Stimulated activated CD8-positive, alpha-beta memory T cell treated with anti-CD3 and anti-CD28 coated beads, Interleukin-4, amount 100 ng/mL, for 4 hours (primary cell): Measurements from ENCODE around the gene SMIM38.
"Not testable (repeated sequence)": the region's sequence is repeated elsewhere in the genome, so short reads cannot be mapped to it uniquely, and the experiment has no call there.

Experiments
- DNase-seq, 2 donors: peaks; one replicate each; pipeline ENCODE4 v3.0.0-alpha.2; 2020; ENCODE audit warnings: low read depth in 2 of 2, low spot score in 1 of 2

SMIM38 gene

GRCh38 chr11:69137151-69137844, 18.4 kb upstream of the SMIM38 start:
- DNase-seq = no peak

DNA sequence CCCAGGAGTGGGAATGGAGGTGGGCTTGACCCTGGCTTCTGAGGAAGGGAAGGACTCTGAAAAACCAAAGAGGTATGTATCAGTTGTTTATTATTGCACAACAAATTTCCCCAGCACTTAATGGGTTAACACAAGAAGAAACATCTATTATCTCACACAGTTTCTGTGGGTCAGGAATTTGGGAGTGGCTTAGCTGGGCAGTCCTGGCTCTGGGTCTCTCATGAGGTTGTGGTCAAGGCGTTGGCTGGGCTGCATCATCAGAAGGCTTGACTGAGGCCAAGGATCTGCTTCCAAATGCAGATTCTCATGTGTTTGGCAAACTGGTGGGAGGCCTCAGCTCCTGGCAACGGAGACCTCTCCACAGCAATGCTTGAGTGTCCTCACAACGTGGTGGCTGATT, 17.5 kb upstream of the SMIM38 start:
- no peak for DNase-seq

DNA sequence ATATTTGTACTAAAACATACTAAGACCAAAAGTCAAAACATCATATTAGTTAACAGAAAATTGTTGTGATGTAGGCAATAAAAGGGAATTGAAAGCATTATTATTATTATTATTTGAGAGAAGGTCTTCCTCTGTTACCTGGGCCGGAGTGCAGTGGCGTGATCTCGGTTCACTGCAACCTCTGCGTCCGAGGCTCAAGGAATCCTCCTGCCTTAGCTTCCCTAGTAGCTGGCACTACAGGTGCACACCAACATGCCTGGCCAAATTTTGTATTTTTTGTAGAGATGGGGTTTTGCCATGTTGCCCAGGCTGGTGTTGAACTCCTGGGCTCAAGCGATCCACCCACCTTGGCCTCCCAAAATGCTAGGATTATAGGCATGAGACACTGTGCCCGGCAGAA, 15.6 kb upstream of the SMIM38 start:
- DNase-seq = not testable (repeated sequence)

DNA sequence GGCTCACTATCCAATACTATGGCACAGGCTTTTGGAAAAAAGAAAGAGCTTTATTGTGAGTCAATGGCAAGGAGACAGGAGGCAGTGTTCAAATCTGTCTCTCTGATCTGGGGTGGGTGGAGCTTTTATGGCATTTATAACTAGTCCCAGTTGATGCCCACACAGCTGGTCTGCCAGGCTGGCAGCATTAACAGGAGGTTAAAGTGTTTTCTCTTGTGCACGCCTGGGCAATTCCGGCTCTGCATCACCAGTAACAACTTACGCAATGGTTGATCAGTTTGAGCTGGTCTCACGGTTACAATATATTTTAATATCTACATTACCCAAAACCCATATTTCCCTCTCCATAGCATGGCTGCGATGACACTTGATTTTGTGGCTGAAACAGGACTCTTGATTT, 15.1 kb upstream of the SMIM38 start:
- no peak for DNase-seq

- no peak for DNase-seq
These were observed 14.0 kb upstream of the SMIM38 start for GRCh38 chr11:69141742-69142141.

GRCh38 chr11:69142895-69143294, 12.8 kb upstream of the SMIM38 start:
- no peak for DNase-seq

GRCh38 chr11:69144316-69145049, 11.3 kb upstream of the SMIM38 start:
- no peak for DNase-seq

- no peak for DNase-seq
These were observed 10.7 kb upstream of the SMIM38 start for GRCh38 chr11:69145050-69145380.

- no peak for DNase-seq
These were observed 7.4 kb upstream of the SMIM38 start for GRCh38 chr11:69148377-69148762.

DNA sequence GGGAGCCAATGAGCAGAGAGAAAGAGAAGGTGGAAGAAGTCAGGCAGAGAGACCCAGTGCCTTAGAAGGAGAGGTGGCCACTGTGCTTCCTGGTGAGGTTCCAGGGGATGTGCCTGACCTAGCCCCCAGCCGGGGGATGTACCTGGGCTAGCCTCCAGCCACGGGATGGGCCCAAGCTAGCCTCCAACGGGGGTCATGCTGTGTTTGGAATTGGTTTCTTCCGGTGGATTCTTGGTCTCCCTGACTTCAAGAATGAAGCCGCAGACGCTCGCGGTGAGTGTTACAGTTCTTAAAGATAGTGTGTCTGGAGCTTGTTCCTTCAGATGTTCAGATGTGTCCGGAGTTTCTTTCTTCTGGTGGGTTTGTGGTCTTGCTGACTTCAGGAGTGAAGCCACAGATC, 6.9 kb upstream of the SMIM38 start:
- no peak for DNase-seq

DNA sequence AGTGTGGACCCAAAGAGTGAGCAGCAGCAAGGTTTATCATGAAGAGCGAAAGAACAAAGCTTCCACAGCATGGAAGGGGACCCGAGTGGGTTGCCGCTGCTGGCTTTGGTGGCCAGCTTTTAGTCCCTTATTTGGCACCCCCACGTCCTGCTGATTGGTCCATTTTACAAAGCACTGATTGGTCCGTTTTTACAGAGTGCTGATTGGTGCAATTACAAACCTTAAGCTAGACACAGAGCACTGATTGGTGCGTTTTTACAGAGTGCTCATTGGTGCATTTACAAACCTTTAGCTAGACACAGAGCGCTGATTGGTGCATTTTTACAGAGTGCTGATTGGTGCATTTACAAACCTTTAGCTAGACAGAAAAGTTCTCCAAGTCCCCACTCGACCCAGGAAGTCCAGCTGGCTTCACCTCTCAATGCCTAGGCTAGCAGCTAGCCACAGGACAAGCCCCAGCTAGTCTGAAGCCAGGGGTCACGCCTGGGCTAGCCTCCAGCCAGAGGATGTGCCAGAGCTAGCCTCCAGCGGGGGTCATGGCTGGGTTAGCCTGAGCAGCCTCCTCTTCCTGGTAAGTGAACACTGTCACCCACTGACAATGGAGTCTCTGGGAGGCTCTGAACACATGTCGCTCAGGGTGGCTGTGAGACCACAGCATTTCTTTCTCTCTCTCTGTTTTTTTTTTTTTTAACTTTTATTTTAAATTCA, 6.2 kb upstream of the SMIM38 start:
- DNase-seq = not testable (repeated sequence)

DNA sequence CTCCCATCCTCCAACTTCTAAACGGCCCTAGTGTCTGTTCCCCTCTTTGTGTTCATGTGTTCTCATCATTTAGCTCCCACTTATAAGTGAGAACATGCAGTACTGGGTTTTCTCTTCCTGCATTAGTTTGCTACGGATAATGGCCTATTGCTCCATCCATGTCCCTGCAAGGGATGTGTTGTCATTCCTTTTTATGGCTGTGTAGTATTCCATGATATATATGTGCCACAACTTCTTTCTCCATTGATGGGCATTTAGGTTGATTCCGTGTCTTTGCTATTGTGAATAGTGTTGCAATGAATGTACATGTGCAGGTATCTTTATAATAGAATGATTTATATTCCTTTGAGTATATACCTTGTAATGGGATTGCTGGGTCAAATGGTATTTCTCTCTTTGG, 5.6 kb upstream of the SMIM38 start:
- no peak for DNase-seq

DNA sequence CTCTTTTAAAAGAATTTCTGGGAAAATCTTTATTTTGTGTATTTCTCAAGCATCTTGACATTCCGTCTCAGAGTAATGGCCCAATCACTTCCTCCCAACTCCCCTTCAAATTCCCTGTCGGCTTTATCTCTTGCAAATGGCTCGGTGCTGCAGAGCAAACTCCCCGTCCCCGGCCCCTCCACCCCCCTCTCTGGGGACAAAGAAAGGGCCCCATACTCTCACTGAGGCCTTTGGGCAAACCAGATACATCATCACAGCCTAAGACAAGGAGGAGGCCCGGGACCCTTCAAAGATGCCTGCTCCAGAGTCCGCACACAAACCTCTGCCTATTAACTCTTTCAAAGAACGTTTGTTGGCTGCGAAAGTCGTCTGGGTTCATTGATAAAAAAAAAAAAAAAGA, 3.9 kb upstream of the SMIM38 start:
- no peak for DNase-seq

- no peak for DNase-seq
These were observed 2.9 kb upstream of the SMIM38 start for GRCh38 chr11:69152733-69153421.

- DNase-seq = no peak
These were observed 2.1 kb upstream of the SMIM38 start for GRCh38 chr11:69153661-69154060.

DNA sequence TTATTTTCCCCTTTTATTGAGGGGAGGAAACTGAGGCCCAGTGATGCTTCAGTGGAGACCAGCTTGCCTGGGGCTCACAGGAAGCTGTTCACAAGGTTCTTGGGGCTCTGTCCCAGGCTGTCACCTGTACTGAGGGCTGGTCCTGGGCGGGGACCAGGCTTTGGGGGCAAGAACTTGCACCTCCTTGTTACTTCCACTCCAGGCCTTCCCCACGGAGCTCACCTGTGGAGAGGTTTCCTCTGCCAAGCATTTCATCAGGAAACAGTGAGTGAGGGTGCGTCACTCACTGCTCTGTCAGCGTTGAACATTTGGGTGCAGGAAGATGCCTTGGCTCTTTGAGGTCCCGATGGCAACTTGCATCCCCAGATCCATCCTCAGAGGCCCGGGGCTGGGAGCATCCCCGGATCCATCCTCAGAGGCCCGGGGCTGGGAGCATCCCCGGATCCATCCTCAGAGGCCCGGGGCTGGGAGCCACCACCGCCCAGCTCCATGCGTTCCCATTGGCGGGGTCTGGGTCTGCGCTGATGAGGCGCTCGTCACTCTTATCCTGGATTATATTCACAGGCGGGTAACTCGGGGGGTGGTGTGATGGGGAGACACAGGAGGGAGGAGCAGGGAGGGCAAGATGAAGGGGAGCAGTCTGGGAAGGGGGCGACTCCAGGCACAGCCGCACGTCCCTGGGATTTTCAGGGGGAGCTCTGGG, 1.4 kb upstream of the SMIM38 start:
- DNase-seq = no peak

DNA sequence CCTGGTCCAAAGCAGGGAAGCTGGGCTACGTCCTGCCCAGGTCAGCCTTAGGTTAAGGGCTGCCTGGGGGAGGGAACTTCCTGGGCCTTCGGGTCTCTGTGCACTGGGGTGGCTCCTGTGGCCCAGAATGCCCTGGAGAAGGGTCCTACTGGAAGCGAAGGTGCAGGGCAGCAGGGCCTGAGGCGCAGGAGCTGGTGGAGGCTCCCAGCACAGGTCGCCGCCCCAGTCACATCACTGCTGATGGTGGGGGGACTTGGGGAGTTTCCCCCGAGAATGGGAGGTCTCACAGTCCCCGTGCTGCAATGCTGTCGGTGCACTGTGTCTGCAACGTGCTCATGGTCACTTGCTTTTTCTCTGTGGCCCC, 815 bp upstream of the SMIM38 start:
- DNase-seq = no peak

DNA sequence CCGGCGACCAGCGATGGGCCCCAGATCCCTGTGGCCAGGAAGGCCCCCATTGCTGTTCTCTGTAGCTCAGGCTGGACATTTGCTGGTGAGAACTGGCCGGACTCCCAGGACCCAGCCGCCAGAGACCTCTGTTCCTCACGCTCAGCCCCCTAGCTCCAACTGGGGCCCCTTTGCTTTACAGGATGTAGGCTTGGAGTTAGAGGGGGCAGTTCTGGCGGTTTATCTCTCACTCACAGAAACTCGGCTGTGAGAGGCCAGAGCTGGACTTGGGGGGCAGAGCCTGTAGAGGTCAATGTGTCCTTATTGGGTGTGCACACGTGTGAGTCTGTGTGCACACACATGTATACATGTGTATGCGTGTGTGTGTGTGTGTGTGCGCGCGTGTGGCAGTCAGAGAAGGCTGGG, 502 bp downstream of the SMIM38 start:
- DNase-seq = no peak

GRCh38 chr11:69156673-69157155, 979 bp downstream of the SMIM38 start:
- no peak for DNase-seq

GRCh38 chr11:69157156-69157821, 1.6 kb downstream of the SMIM38 start:
- DNase-seq = no peak

GRCh38 chr11:69157822-69158231, 2.1 kb downstream of the SMIM38 start:
- no peak for DNase-seq
